ENCODE results near the gene PLCD1. TPM values are rescaled to one million over a fixed set of nuclear protein-coding genes. Genes with fewer than 3 reads are reported as not detected.

The PLCD1 gene
- total and polyA plus RNA-seq, 2 of the 13 experiments (the other 11 are each of a cell fraction or from before 2014, with no cell fraction given), result 10.1 to 12.4 TPM

DNA sequence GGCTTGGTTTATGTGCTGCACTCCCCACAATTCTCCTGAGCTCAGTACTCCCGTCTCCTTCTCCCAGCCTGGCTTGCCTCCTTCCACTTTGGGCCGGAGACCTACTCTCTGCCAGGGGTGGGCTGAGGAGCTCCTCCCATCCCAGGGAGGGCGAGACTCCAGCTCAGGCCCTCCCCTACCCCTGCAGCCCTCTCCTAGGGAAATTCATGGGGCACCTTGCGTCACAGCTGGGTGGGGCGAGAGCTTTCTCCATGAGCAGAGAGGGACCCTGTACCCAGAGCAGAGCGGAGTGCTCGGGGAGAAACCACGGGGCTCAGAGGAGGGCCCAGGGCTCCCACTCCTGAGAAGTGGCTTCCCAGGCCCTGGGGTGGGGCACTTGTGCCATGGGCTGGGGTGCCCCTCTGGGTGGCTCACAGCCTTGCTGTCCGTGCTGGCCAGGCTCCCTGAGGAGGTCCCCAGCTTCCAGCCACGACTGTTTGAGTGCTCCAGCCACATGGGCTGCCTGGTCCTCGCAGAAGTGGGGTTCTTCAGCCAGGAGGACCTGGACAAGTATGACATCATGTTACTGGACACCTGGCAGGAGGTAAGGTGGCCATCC lies 25.5 kb downstream of the PLCD1 start (continued):
- TF ChIP-seq, protein P1, sequence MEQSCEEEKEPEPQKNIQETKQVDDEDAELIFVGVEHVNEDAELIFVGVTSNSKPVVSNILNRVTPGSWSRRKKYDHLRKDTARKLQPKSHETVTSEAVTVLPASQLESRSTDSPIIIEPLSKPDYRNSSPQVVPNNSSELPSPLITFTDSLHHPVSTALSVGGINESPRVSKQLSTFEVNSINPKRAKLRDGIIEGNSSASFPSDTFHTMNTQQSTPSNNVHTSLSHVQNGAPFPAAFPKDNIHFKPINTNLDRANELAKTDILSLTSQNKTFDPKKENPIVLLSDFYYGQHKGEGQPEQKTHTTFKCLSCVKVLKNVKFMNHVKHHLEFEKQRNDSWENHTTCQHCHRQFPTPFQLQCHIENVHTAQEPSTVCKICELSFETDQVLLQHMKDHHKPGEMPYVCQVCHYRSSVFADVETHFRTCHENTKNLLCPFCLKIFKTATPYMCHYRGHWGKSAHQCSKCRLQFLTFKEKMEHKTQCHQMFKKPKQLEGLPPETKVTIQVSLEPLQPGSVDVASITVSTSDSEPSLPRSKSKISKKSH (CRISPR knock-in tag; IDR thresholded peaks at IDR 0.05; ENCODE audit: borderline replicate concordance), result 0 out of 2 replicates have a peak, but pooled peaks have one; percentile 15
- TF ChIP-seq ZZZ3 (CRISPR knock-in tag; IDR thresholded peaks at IDR 0.05; ENCODE audit: borderline replicate concordance) (peak; percentile 53; the same call in 1 of the 2 replicates), ZNF563 (CRISPR knock-in tag; IDR thresholded peaks at IDR 0.05) (no peak), ZNF766 (CRISPR knock-in tag; IDR thresholded peaks at IDR 0.05; ENCODE audit: borderline replicate concordance) (no peak), ZNF33A (CRISPR knock-in tag; IDR thresholded peaks at IDR 0.05; ENCODE audit: borderline replicate concordance) (no peak), ZBTB21 (CRISPR knock-in tag; IDR thresholded peaks at IDR 0.05) (no peak; the same call in 1 of the 2 replicates), ZNF263 (CRISPR knock-in tag; IDR thresholded peaks at IDR 0.05) (peak; percentile 80; the same call in 1 of the 2 replicates), BCL6 (CRISPR knock-in tag; IDR thresholded peaks at IDR 0.05) (peak; percentile 4; the same call in 1 of the 2 replicates), ZSCAN12 (CRISPR knock-in tag; IDR thresholded peaks at IDR 0.05) (no peak), YEATS2 (CRISPR knock-in tag; IDR thresholded peaks at IDR 0.05; ENCODE audit: borderline replicate concordance) (0 out of 2 replicates have a peak, but pooled peaks have one; percentile 4), CBFB (CRISPR knock-in tag; IDR thresholded peaks at IDR 0.05) (no peak), NR2C2 (CRISPR knock-in tag; IDR thresholded peaks at IDR 0.05; ENCODE audit: borderline replicate concordance) (no peak), ZNF17 (CRISPR knock-in tag; IDR thresholded peaks at IDR 0.05) (no peak), NCOA1 (CRISPR knock-in tag; IDR thresholded peaks at IDR 0.05) (no peak), ARID2 (CRISPR knock-in tag; IDR thresholded peaks at IDR 0.05; ENCODE audit: borderline replicate concordance) (no peak), ESRRA (CRISPR knock-in tag; IDR thresholded peaks at IDR 0.05; ENCODE audit: low read depth) (no peak)
- TF ChIP-seq, protein P2, sequence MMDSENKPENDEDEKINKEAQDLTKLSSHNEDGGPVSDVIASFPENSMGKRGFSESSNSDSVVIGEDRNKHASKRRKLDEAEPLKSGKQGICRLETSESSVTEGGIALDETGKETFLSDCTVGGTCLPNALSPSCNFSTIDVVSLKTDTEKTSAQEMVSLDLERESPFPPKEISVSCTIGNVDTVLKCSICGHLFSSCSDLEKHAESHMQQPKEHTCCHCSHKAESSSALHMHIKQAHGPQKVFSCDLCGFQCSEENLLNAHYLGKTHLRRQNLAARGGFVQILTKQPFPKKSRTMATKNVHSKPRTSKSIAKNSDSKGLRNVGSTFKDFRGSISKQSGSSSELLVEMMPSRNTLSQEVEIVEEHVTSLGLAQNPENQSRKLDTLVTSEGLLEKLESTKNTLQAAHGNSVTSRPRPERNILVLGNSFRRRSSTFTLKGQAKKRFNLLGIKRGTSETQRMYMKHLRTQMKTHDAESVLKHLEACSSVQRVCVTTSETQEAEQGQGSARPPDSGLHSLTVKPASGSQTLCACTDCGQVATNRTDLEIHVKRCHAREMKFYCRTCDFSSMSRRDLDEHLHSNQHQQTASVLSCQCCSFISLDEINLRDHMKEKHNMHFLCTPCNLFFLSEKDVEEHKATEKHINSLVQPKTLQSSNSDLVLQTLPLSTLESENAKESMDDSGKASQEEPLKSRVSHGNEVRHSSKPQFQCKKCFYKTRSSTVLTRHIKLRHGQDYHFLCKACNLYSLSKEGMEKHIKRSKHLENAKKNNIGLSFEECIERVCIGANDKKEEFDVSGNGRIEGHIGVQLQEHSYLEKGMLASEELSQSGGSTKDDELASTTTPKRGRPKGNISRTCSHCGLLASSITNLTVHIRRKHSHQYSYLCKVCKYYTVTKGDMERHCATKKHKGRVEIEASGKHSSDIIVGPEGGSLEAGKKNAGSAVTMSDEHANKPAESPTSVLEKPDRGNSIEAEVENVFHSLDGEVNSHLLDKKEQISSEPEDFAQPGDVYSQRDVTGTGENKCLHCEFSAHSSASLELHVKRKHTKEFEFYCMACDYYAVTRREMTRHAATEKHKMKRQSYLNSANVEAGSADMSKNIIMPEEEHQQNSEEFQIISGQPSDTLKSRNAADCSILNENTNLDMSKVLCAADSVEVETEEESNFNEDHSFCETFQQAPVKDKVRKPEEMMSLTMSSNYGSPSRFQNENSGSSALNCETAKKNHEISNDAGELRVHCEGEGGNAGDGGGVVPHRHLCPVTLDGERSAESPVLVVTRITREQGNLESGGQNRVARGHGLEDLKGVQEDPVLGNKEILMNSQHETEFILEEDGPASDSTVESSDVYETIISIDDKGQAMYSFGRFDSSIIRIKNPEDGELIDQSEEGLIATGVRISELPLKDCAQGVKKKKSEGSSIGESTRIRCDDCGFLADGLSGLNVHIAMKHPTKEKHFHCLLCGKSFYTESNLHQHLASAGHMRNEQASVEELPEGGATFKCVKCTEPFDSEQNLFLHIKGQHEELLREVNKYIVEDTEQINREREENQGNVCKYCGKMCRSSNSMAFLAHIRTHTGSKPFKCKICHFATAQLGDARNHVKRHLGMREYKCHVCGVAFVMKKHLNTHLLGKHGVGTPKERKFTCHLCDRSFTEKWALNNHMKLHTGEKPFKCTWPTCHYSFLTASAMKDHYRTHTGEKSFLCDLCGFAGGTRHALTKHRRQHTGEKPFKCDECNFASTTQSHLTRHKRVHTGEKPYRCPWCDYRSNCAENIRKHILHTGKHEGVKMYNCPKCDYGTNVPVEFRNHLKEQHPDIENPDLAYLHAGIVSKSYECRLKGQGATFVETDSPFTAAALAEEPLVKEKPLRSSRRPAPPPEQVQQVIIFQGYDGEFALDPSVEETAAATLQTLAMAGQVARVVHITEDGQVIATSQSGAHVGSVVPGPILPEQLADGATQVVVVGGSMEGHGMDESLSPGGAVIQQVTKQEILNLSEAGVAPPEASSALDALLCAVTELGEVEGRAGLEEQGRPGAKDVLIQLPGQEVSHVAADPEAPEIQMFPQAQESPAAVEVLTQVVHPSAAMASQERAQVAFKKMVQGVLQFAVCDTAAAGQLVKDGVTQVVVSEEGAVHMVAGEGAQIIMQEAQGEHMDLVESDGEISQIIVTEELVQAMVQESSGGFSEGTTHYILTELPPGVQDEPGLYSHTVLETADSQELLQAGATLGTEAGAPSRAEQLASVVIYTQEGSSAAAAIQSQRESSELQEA (CRISPR knock-in tag; IDR thresholded peaks at IDR 0.05; ENCODE audit: not compliant biosample characterization), result peak; percentile 23
- TF ChIP-seq, protein P3, sequence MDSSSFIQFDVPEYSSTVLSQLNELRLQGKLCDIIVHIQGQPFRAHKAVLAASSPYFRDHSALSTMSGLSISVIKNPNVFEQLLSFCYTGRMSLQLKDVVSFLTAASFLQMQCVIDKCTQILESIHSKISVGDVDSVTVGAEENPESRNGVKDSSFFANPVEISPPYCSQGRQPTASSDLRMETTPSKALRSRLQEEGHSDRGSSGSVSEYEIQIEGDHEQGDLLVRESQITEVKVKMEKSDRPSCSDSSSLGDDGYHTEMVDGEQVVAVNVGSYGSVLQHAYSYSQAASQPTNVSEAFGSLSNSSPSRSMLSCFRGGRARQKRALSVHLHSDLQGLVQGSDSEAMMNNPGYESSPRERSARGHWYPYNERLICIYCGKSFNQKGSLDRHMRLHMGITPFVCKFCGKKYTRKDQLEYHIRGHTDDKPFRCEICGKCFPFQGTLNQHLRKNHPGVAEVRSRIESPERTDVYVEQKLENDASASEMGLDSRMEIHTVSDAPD (CRISPR knock-in tag; IDR thresholded peaks at IDR 0.05), result no peak

Measured in HepG2 (cell line).